Raji (cell line): ENCODE measurements around the gene RSPO4.

Experiments used
- POLR2A ChIP-seq: IDR thresholded peaks from 2 replicates; pipeline ENCODE4 v1.6.1; 2011; ENCODE audit warnings: low read depth, low read length, control low read depth; ENCODE audit not compliant: insufficient read depth

The RSPO4 gene

GRCh38 chr20:1013566-1014340, 11.6 kb upstream of the RSPO4 start:
- no peak for TF ChIP-seq POLR2A

GRCh38 chr20:1012359-1013168, 10.5 kb upstream of the RSPO4 start:
- TF ChIP-seq POLR2A: no peak

GRCh38 chr20:1010659-1011058, 8.5 kb upstream of the RSPO4 start:
- TF ChIP-seq POLR2A: no peak

GRCh38 chr20:1005452-1006027, 3.4 kb upstream of the RSPO4 start:
- peak; percentile 39; the same call in 1 of the 2 replicates for TF ChIP-seq POLR2A

- TF ChIP-seq POLR2A: no peak
These were observed 2.0 kb upstream of the RSPO4 start for GRCh38 chr20:1003920-1004697.

- no peak for TF ChIP-seq POLR2A
These were observed 811 bp upstream of the RSPO4 start for GRCh38 chr20:1002682-1003561.

- TF ChIP-seq POLR2A: no peak
These were observed 995 bp downstream of the RSPO4 start for GRCh38 chr20:1001116-1001515.

- no peak for TF ChIP-seq POLR2A
These were observed 3.8 kb downstream of the RSPO4 start for GRCh38 chr20:998231-998830.

GRCh38 chr20:997486-997885, 4.6 kb downstream of the RSPO4 start:
- TF ChIP-seq POLR2A: no peak

GRCh38 chr20:997016-997415, 5.1 kb downstream of the RSPO4 start:
- TF ChIP-seq POLR2A: no peak

- no peak for TF ChIP-seq POLR2A
These were observed 6.9 kb downstream of the RSPO4 start for GRCh38 chr20:995170-995569.

- TF ChIP-seq POLR2A: no peak
These were observed 9.1 kb downstream of the RSPO4 start for GRCh38 chr20:992801-993535.

- TF ChIP-seq POLR2A: no peak
These were observed 10.3 kb downstream of the RSPO4 start for GRCh38 chr20:991850-992249.

- no peak for TF ChIP-seq POLR2A
These were observed 11.7 kb downstream of the RSPO4 start for GRCh38 chr20:990293-990959.
